ENCODE results near the gene SLC39A6.
"Not testable (repeated sequence)": the region's sequence is repeated elsewhere in the genome, so short reads cannot be mapped to it uniquely, and the experiment has no call there.

The SLC39A6 gene, protein sequence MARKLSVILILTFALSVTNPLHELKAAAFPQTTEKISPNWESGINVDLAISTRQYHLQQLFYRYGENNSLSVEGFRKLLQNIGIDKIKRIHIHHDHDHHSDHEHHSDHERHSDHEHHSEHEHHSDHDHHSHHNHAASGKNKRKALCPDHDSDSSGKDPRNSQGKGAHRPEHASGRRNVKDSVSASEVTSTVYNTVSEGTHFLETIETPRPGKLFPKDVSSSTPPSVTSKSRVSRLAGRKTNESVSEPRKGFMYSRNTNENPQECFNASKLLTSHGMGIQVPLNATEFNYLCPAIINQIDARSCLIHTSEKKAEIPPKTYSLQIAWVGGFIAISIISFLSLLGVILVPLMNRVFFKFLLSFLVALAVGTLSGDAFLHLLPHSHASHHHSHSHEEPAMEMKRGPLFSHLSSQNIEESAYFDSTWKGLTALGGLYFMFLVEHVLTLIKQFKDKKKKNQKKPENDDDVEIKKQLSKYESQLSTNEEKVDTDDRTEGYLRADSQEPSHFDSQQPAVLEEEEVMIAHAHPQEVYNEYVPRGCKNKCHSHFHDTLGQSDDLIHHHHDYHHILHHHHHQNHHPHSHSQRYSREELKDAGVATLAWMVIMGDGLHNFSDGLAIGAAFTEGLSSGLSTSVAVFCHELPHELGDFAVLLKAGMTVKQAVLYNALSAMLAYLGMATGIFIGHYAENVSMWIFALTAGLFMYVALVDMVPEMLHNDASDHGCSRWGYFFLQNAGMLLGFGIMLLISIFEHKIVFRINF

DNA sequence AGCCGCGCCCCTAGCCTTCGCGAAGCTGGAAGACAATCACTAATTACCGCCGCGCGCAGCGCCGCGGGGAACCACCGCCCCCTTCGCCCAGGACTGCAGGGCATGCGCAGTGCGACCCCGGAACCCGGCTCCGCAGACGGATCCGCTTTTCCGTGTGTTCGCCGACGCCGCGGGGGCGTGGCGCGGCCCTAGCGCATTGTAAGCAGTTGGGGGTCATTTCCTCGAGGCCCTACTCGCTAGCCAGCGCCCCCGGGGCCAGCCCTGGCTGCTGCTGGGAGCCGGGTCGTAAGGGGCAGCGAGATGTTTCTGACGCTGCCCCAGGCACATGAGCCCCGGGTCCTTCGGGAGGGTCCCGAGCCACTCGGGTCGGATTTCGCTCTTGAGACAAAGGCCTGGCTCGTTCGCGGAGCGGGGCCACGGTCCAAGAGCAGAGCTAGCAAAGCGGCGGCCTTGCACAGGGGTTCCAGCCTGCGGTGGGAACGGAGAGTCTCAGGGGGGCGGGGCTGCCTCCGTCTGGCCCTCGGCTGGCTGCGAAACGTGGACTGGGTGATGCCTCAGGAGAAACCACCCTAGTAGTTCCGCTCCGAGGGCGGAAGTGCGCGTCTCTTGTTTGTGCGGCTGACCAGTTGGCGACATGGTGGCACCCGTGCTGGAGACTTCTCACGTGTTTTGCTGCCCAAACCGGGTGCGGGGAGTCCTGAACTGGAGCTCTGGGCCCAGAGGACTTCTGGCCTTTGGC, at the start of gene SLC39A6, which contains the start of gene ELP2:
Gene SLC39A6, minus strand, starts transcription at position 41 of the 739 bp plus-strand sequence. CDS start 2,333 bp downstream, outside the sequence.
Gene ELP2, plus strand, starts transcription at position 600 of the 739 bp plus-strand sequence. Its CDS starts 35 bp downstream, at position 635.
- Histone ChIP-seq H3K9ac (ENCODE audit: low read depth in 1 of 2, low read length in 2 of 2) (peak within 1 kb of the TSS; percentile 93 to 95), H3K36me3 (ENCODE audit: control insufficient read depth in 1 of 2, insufficient read depth in 2 of 2, low read length in 2 of 2) (peaks cover 3 to 11% of the 10 kb centered on the region in 2 donors), H3K9me3 (ENCODE audit: control insufficient read depth in 1 of 2, low read length in 2 of 2) (no peaks in the 10 kb centered on the region), H3K27ac (ENCODE audit: low read depth, low read length) (peak within 1 kb of the TSS; percentile 100), H3K4me1 (ENCODE audit: control insufficient read depth in 1 of 2, insufficient read depth in 2 of 2, low read length in 2 of 2) (peaks cover 14 to 27% of the 10 kb centered on the region in 2 donors), H3K27me3 (ENCODE audit: control insufficient read depth in 1 of 2, insufficient read depth in 2 of 2, low read length in 2 of 2) (no peaks in the 10 kb centered on the region), H3K4me3 (ENCODE audit: low read depth in 1 of 2, low read length in 2 of 2) (peak within 1 kb of the TSS; percentile 91 to 99)

DNA sequence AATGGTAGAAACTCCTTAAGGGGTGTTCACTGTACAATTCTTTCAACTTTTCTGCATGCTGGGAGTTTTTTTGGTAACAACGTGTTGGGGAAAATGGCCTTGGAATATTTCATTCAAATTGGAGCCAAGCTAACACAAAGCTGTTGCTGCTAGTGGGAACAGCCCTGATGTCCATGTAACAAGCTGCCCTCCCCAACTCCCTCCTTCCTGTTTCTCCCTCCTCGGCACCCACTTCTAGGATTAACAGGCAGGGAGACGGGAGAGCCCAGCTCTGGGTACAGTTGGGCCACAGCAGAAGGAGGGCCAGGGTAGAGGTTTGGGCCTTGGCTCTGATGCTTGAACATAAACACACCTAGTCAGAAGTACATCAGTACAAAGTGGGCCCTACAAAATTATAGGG, 48.8 kb upstream of the SLC39A6 start:
- Histone ChIP-seq H3K4me1 (ENCODE audit: control insufficient read depth in 1 of 2, insufficient read depth in 2 of 2, low read length in 2 of 2) (peaks cover 22 to 25% of the 10 kb centered on the region in 2 donors), H3K27me3 (ENCODE audit: control insufficient read depth in 1 of 2, insufficient read depth in 2 of 2, low read length in 2 of 2) (no peaks in the 10 kb centered on the region), H3K9me3 (ENCODE audit: control insufficient read depth in 1 of 2, low read length in 2 of 2) (no peaks in the 10 kb centered on the region), H3K4me3 (ENCODE audit: low read depth in 1 of 2, low read length in 2 of 2) (no peak overlapping the region), H3K36me3 (ENCODE audit: control insufficient read depth in 1 of 2, insufficient read depth in 2 of 2, low read length in 2 of 2) (peaks cover 12 to 30% of the 10 kb centered on the region in 2 donors), H3K27ac (ENCODE audit: low read depth, low read length) (no peak overlapping the region), H3K9ac (ENCODE audit: low read depth in 1 of 2, low read length in 2 of 2) (no peak overlapping the region)

DNA sequence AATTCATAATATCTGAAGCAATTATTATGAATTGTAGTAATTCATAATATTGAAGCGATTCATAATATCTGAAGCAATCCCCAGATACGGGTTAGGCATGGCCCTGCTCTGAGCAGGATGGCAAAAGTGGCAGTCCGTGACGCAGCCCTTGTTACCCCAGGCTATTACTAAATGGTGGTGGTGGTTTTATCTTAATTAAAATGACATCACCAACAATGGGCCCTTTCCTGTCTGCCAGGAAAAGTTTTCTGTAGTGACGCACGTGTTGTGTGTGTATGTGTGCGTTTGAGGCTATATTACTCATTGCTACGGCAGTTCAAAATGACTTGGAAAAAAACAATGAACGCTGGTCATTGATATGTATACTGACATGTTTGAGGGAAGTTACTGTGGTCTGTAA, 47.6 kb upstream of the SLC39A6 start:
- Histone ChIP-seq H3K9me3 (ENCODE audit: control insufficient read depth in 1 of 2, low read length in 2 of 2) (no peaks in the 10 kb centered on the region), H3K9ac (ENCODE audit: low read depth in 1 of 2, low read length in 2 of 2) (peak overlapping the region in 1 of 2 donors; percentile 3), H3K4me3 (ENCODE audit: low read depth in 1 of 2, low read length in 2 of 2) (no peak overlapping the region), H3K27me3 (ENCODE audit: control insufficient read depth in 1 of 2, insufficient read depth in 2 of 2, low read length in 2 of 2) (no peaks in the 10 kb centered on the region), H3K36me3 (ENCODE audit: control insufficient read depth in 1 of 2, insufficient read depth in 2 of 2, low read length in 2 of 2) (peaks cover 13 to 40% of the 10 kb centered on the region in 2 donors), H3K4me1 (ENCODE audit: control insufficient read depth in 1 of 2, insufficient read depth in 2 of 2, low read length in 2 of 2) (peaks cover 22 to 25% of the 10 kb centered on the region in 2 donors), H3K27ac (ENCODE audit: low read depth, low read length) (peak overlapping the region; percentile 44)

DNA sequence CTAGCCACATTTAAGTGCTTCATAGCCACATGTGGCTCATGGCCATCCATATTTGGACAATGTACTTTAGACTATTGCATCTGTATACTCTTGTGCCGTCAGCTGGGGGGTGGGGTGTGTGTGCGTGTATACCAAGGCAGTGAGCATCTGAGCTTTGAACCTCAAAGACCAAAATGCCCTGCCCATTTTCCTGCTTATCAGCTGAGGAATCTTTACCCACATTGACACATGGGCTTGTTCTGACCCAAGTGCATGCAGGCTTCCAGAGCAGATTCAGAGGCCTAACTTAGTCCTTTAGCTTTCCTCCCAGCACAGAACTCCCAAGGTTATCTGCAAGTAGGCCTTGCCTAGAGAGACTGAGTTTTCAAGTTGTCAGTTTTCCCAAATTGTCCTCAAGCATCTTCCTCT, 47.0 kb upstream of the SLC39A6 start:
- Histone ChIP-seq H3K27ac (ENCODE audit: low read depth, low read length) (peak overlapping the region; percentile 44), H3K9me3 (ENCODE audit: control insufficient read depth in 1 of 2, low read length in 2 of 2) (no peaks in the 10 kb centered on the region), H3K36me3 (ENCODE audit: control insufficient read depth in 1 of 2, insufficient read depth in 2 of 2, low read length in 2 of 2) (peaks cover 13 to 44% of the 10 kb centered on the region in 2 donors), H3K4me1 (ENCODE audit: control insufficient read depth in 1 of 2, insufficient read depth in 2 of 2, low read length in 2 of 2) (peaks cover 22 to 25% of the 10 kb centered on the region in 2 donors), H3K27me3 (ENCODE audit: control insufficient read depth in 1 of 2, insufficient read depth in 2 of 2, low read length in 2 of 2) (no peaks in the 10 kb centered on the region), H3K9ac (ENCODE audit: low read depth in 1 of 2, low read length in 2 of 2) (peak overlapping the region in 1 of 2 donors; percentile 3), H3K4me3 (ENCODE audit: low read depth in 1 of 2, low read length in 2 of 2) (no peak overlapping the region)

DNA sequence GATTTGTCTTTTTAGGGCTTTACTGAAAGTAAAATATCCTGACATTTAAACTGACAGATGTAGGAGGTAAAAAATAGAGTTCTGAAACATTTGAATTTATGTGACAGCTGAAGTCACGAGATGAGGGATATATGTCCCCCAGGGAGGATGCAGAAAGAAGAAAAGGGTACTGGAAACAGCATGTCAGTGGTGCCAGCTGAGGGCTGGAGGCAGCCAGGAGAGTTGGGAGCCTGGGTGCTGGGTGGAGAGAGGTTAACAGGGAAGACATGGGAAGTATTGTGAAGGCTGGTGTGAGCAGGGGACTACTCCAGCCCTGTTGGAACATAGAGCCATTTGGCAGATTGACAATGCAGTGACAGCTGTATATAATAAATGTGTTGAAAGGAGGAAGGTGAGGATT, 46.3 kb upstream of the SLC39A6 start:
- no peaks in the 10 kb centered on the region for H3K27me3 ChIP-seq (ENCODE audit: control insufficient read depth in 1 of 2, insufficient read depth in 2 of 2, low read length in 2 of 2)
- peaks cover 19 to 51% of the 10 kb centered on the region in 2 donors for H3K36me3 ChIP-seq (ENCODE audit: control insufficient read depth in 1 of 2, insufficient read depth in 2 of 2, low read length in 2 of 2)
- no peak overlapping the region for H3K4me3 ChIP-seq (ENCODE audit: low read depth in 1 of 2, low read length in 2 of 2)
- no peak overlapping the region for H3K9ac ChIP-seq (ENCODE audit: low read depth in 1 of 2, low read length in 2 of 2)
- no peak overlapping the region for H3K27ac ChIP-seq (ENCODE audit: low read depth, low read length)
- H3K9me3 ChIP-seq (ENCODE audit: control insufficient read depth in 1 of 2, low read length in 2 of 2): no peaks in the 10 kb centered on the region
- peaks cover 22 to 25% of the 10 kb centered on the region in 2 donors for H3K4me1 ChIP-seq (ENCODE audit: control insufficient read depth in 1 of 2, insufficient read depth in 2 of 2, low read length in 2 of 2)

DNA sequence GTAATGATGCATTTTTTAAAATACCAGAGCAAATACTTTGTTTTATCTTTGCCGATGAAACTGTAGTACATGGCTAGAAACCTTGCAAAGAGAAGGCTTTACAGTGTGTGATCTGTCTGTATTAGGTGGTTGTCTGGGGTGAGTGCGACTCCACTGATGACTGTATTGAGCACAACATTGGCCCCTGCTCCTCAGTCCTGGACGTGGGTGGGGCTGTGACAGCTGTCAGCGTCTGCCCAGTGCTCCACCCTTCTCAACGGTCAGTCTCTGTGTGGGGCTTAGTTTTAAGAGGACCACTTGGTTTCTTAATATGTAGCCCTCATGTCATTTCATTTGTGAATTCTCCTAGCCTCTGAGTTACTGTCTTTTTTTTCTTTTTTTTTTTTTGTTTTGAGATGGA, 40.8 kb upstream of the SLC39A6 start:
- H3K4me1 ChIP-seq (ENCODE audit: control insufficient read depth in 1 of 2, insufficient read depth in 2 of 2, low read length in 2 of 2): no peaks in the 10 kb centered on the region
- no peaks in the 10 kb centered on the region for H3K27me3 ChIP-seq (ENCODE audit: control insufficient read depth in 1 of 2, insufficient read depth in 2 of 2, low read length in 2 of 2)
- H3K9ac ChIP-seq (ENCODE audit: low read depth in 1 of 2, low read length in 2 of 2): no peak overlapping the region
- no peaks in the 10 kb centered on the region for H3K9me3 ChIP-seq (ENCODE audit: control insufficient read depth in 1 of 2, low read length in 2 of 2)
- no peak overlapping the region for H3K4me3 ChIP-seq (ENCODE audit: low read depth in 1 of 2, low read length in 2 of 2)
- H3K36me3 ChIP-seq (ENCODE audit: control insufficient read depth in 1 of 2, insufficient read depth in 2 of 2, low read length in 2 of 2): peaks cover 24 to 68% of the 10 kb centered on the region in 2 donors
- no peak overlapping the region for H3K27ac ChIP-seq (ENCODE audit: low read depth, low read length)

DNA sequence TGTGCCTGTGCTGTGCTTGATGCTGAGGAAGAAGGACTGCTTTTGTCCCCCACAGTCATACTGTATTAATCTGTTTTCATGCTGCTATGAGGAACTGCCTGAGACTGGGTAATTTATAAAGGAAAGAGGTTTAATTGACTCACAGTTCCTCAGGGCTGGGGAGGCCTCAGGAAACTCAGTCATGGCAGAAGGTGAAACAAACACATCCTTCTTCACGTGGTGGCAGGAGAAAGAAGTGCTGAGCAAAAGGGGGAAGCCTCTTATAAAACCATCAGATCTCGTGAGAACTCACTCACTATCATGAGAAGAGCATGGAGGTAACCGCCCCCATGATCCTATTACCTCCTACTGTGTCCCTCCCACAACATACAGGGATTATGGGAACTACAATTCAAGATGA, 39.2 kb upstream of the SLC39A6 start:
- not testable (repeated sequence) for H3K4me1 ChIP-seq (ENCODE audit: control insufficient read depth in 1 of 2, insufficient read depth in 2 of 2, low read length in 2 of 2); H3K9ac ChIP-seq (ENCODE audit: low read depth in 1 of 2, low read length in 2 of 2); H3K4me3 ChIP-seq (ENCODE audit: low read depth in 1 of 2, low read length in 2 of 2); H3K27me3 ChIP-seq (ENCODE audit: control insufficient read depth in 1 of 2, insufficient read depth in 2 of 2, low read length in 2 of 2); H3K9me3 ChIP-seq (ENCODE audit: control insufficient read depth in 1 of 2, low read length in 2 of 2); H3K27ac ChIP-seq (ENCODE audit: low read depth, low read length)
- H3K36me3 ChIP-seq (ENCODE audit: control insufficient read depth in 1 of 2, insufficient read depth in 2 of 2, low read length in 2 of 2): peaks cover 17 to 63% of the 10 kb centered on the region in 2 donors

DNA sequence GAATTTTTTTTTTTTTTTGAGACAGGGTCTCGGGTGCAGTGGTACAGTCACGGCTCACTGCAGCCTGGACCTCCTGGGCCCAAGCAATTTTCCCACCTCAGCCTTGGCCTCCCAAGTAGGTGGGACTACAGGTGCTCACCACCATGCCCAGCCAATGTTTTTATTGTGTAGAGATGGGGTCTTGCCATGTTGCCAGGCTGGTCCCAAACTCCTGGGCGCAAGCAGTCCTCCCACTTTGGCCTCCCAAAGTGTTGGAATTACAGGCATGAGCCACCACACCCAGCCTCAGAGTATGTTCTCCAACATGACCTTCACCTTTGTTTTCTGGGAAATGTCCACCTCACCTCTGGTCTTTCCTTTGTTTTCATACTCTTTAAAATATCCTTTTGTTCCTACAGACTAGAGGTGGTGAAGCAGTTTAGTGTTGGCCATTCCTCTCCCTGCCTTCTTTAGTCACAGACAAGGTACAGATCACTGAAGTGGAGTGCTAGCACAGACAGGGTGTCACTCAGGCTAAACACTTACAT, 38.6 kb upstream of the SLC39A6 start:
- Histone ChIP-seq H3K27ac (ENCODE audit: low read depth, low read length) (no peak overlapping the region), H3K27me3 (ENCODE audit: control insufficient read depth in 1 of 2, insufficient read depth in 2 of 2, low read length in 2 of 2) (no peaks in the 10 kb centered on the region), H3K36me3 (ENCODE audit: control insufficient read depth in 1 of 2, insufficient read depth in 2 of 2, low read length in 2 of 2) (peaks cover 13 to 65% of the 10 kb centered on the region in 2 donors), H3K4me1 (ENCODE audit: control insufficient read depth in 1 of 2, insufficient read depth in 2 of 2, low read length in 2 of 2) (no peaks in the 10 kb centered on the region), H3K4me3 (ENCODE audit: low read depth in 1 of 2, low read length in 2 of 2) (no peak overlapping the region), H3K9me3 (ENCODE audit: control insufficient read depth in 1 of 2, low read length in 2 of 2) (no peaks in the 10 kb centered on the region), H3K9ac (ENCODE audit: low read depth in 1 of 2, low read length in 2 of 2) (no peak overlapping the region)

DNA sequence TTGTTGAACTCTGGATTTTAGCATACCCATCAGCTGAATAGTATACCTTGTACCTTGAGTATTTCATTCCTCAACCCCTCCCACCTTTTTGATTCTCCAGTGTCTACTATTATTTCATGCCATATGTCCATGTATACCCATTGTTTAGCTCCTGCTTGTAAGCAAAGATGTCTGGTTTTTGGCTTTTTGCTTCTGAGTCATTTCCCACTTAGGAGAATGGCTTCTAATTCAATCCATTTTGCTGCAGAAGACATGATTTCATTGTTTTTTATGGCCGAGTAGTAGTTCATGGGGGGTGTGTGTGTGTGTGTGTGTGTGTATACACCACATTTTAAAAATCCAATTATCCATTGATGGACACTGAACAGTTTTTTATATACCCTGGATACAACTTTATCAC, 33.8 kb upstream of the SLC39A6 start:
- no peaks in the 10 kb centered on the region for H3K27me3 ChIP-seq (ENCODE audit: control insufficient read depth in 1 of 2, insufficient read depth in 2 of 2, low read length in 2 of 2)
- peaks cover 27 to 67% of the 10 kb centered on the region in 2 donors for H3K36me3 ChIP-seq (ENCODE audit: control insufficient read depth in 1 of 2, insufficient read depth in 2 of 2, low read length in 2 of 2)
- H3K4me1 ChIP-seq (ENCODE audit: control insufficient read depth in 1 of 2, insufficient read depth in 2 of 2, low read length in 2 of 2): no peaks in the 10 kb centered on the region
- H3K9ac ChIP-seq (ENCODE audit: low read depth in 1 of 2, low read length in 2 of 2): no peak overlapping the region
- no peaks in the 10 kb centered on the region for H3K9me3 ChIP-seq (ENCODE audit: control insufficient read depth in 1 of 2, low read length in 2 of 2)
- H3K27ac ChIP-seq (ENCODE audit: low read depth, low read length): no peak overlapping the region
- H3K4me3 ChIP-seq (ENCODE audit: low read depth in 1 of 2, low read length in 2 of 2): no peak overlapping the region
